ENCODE measurements around the gene ALOXE3.

Gene ALOXE3

GRCh38 chr17:8141741-8142140 is 23.4 kb upstream of the ALOXE3 start:
- DNase-seq, result no peak

DNA sequence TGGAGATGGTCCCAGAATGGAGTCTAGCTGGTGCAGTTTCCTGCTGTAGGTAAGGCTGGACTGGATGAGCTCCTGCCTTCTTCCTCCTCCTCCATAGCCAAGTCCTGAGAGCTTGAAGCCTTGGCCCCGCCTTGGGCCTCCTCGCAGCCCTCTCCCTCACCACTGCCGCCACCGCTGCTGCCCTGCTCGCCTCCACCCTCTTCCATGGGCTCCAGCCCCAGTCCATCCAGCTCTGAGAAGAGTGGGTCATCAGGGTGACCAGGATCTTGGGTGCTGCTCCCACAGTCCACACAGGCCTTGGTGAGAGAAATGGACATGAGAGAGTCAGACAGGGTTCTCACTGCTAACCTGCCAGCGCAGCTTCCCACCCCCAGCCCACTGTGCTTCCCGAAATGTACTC is 22.7 kb upstream of the ALOXE3 start:
- DNase-seq, result no peak

DNA sequence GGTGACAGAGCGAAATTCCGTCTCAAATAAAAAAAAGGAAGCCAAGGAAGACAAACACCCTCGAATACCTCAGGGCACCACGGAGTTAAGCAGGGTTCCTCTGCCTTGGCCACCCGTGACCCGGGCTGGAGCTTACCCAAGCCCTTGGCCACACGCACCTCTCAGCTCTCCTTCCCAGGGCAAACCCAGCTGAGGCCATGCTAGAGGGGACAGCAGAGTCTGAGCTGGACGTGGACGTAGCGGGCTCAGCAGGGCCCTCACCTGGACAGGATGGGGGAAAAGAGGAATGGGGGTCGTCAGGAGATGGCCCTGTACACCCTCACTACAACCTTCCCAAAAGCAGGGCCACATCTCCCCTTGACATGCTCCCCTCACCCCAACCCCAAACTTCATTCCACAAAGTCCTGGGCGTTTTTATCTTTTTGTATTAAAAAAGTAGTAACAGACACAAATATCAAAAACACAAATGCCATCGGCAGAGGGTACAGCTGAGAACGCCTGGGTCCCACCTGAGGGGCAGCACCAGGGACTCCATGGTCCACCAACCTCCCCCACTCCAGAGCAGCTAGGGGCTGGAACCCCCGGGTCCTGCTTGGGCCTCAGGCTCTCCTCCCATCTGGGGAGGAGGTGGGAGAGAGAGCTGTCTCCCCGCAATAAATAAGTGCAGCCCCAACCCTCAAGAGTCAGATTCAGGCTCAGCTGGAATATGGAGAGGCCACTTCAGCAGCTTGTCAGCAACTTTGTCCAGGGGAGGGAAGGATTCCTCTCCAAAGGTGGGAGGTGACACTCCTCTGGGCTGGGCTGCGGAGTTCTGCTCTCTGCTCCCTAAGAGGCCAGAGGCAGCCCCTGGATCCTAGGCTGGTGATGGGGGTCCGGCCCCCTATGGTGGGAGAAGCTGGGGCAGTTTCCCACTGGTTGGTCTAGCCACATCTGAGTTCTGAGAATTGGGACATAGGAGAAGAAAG is 22.0 kb upstream of the ALOXE3 start:
- peak; percentile 64 for DNase-seq

DNA sequence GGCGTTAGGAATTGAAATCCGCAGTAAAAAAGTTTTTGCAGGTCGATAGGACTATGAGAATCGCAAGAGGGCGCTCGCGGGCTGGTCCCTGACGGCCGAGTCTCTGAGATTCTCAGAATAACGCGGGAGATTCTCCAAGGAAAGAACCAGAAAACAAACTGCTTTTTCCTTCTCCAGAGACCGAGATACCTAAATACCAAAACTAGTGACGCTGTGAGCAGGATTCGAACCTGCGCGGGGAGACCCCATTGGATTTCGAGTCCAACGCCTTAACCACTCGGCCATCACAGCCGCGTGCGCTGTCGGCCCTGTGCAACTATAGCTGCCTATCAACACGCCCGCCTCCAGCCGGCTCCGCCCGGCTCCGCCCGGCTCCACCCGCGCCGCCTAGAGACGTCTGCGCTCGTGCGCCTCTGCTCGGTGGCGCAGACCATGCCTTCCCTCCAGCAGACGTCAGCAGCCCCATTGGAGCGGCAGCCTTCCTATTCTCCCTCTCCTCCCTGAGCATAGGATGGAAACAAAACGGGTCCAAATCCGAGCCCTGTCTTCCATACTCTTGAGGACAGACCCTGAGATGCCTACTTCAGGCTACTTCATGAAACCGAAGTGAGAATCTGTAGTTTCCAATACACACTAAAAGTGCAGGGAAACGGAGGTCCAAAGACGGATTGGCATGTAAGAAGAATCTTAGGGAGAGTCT is 20.5 kb upstream of the ALOXE3 start:
- peak; percentile 98 for DNase-seq

DNA sequence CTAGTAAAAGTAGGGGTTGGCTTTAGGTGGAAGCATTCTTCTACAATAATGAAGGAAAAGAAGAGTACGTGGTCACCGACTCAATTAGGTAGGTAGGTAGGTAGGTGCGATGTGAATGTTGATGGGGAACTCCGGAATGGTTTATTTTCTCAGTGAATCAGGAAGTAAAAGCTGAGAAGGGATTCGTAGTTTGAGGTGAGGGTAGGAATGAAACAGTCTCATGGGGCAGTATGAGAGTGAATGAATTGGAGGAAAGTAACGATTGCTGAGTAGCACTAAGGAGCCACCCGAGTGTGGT is 20.0 kb upstream of the ALOXE3 start:
- DNase-seq, result no peak

GRCh38 chr17:8137645-8138373 is 19.5 kb upstream of the ALOXE3 start:
- peak; percentile 64 for DNase-seq

DNA sequence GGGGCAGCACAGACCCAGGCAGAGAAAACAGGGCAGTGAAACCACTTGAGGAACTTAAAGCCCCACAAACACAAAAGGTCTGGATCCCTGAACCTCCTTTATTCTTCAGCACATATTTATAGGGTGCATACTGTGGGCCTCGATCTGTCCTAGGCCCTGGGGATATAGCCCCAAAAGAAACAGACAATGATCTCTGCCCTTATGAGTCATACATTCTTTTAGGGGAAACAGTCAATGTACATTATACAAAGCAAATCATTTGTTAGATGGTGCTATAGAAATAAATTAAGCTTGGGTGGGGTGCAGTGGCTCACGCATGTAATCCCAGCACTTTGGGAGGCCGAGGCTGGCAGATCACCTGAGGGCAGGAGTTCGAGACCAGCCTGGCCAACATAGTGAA is 15.6 kb upstream of the ALOXE3 start:
- no peak for DNase-seq

GRCh38 chr17:8133399-8133798 is 15.1 kb upstream of the ALOXE3 start:
- DNase-seq, result no peak

- DNase-seq, result no peak
Measured at GRCh38 chr17:8131844-8132441, 13.6 kb upstream of the ALOXE3 start.

DNA sequence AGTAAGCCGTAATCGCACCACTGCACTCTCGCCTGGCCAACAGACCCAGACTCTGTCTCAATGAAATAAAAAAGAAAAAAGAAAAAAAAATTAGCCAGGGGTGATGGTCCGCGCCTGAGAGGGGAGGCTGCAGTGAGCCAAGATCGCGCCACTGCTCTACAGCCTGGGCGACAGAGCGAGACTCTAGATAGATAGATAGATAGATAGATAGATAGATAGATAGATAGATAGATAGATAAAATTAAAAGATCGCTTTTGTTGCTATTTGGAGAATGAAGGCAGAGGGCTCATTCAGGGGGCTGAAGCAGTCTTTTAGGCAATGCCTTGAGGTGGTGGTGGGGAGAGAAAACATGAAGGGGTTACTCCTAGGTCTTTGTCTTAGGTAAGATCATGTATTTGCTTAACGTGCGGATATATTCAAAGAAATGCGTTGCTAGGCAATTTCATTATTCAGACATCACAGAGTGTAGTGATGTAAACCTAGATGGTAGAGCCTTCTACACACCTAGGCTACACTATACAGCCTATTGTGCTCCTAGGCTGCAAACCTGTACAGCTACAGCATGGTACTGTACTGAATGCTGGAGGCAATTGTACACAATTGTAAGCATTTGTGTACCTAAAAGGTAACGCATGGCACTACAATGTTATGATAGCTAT is 9.9 kb upstream of the ALOXE3 start:
- no peak for DNase-seq

DNA sequence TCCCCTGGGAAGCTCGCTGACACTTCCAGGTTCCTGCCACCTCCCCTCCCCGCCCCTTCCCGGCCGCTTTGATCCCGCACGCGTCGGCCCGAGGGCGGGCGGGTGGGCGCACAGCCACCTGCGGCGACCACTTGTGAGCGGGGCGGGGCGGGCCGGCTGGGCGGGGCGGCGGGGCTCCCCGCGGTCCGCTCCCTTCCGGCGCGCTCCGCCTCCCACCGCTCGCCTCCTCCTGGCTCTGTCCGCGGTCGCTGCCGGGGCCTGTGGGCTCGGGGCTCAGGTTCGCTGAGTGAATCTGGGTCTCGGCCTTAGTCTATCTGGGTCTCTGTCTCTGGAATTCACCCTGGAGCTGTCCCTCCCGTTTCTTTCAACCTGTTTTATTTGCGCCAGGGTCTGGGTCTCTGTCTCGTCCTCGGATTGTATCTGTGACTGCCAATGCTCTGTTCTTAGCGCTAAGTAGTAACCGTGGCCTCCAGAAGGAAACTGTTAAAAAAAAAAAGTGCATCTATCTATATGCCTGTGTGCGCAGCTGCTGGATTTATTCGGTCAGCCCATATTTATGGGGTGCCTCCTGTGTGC is 8.3 kb upstream of the ALOXE3 start:
- peak; percentile 82 for DNase-seq

- no peak for DNase-seq
Measured at GRCh38 chr17:8125947-8126490, 7.7 kb upstream of the ALOXE3 start.

- DNase-seq, result peak; percentile 95
Measured at GRCh38 chr17:8125154-8125946, 7.0 kb upstream of the ALOXE3 start.

GRCh38 chr17:8124350-8125153 is 6.2 kb upstream of the ALOXE3 start:
- peak; percentile 66 for DNase-seq

- peak; percentile 64 for DNase-seq
Measured at GRCh38 chr17:8123695-8124349, 5.5 kb upstream of the ALOXE3 start, which contains the start of gene HES7. Gene HES7 (minus strand): TSS chr17:8124106. CDS start chr17:8124084, 22 bp downstream.

GRCh38 chr17:8122924-8123694 is 4.8 kb upstream of the ALOXE3 start:
- peak; percentile 79 for DNase-seq

DNA sequence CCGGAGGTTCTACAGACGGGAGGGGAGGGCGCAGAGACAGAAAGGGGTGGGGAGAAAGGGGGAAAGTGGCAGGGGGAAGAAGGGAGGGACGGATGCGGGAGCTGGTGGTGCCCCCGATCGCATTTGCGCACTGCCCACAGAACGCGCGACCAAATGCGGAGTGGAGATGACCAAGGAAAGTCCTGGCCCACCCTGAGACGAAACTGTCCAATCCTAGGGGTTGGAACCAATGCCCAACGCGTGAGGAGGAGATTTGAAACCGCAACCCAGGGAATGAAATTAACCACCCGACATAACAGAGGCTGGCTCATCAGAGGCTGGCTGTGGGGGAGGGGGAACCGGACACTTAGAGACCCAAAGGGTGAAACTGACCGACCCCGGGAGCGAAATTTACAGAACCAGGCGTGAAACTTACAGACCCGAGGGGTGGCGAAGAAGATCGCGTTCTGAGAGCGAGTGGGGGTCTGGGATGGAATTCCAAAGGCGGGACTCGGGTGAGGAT is 4.2 kb upstream of the ALOXE3 start:
- no peak for DNase-seq

DNA sequence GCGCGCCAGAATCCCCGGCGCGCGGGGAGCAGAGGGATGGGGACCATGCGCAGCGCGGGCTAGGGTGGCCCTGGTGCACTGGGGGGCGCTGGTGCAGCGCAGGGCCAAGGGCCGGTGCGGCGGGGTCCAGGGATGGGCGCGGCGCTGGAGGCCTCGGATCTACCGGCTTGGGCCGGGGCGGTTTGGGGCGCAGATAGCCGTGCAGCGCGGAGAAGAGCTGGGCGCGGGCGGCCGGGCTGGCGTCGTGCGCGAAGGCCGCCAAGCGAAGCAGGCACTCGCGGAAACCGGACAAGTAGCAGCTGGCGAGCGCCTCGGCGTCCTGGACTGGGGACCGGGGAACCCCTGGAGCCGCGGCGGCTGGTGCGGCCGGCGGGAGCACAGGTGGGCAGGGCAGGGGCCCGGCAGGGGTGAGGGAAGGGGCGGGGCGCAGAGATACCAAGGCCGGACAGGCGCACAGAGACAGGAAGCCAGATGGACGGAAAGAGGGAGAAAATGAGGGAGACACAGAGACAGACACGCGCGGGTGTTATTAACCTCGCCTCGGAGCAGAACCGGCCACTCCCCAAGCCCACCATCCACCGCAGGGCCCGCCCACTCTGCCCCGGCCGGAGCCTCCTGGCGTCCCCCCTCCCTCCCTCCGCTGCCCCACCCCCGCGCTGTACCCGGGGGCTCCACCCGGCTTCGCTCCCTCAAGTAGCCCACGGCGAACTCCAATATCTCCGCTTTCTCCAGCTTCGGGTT is 3.5 kb upstream of the ALOXE3 start:
- DNase-seq, result peak; percentile 77

Measured in activated effector memory CD4-positive, alpha-beta T cell treated with anti-CD3 and anti-CD28 coated beads, Interleukin-2, amount 50 U/mL, for 16 hours (primary cell).